HCT116 (cell line): ENCODE results near the gene PLA2G4B. TPM values are rescaled to one million over a fixed set of nuclear protein-coding genes. Genes with fewer than 3 reads are reported as not detected.

ENCODE experiments used
- ATAC-seq: fragments of 200-7000 bp; cut with Tn5 transposase; 2 replicates; pipeline ENCODE4 v1.9.1; 2020; ENCODE audit warnings: mild to moderate bottlenecking, moderate library complexity
- BruUV-seq: library from RNA; stranded (reverse); fragments of 400-500 nt; replicated peaks from 2 replicates; lab custom pipeline; 2021; lab: Mats Ljungman, UMichigan
- CTCF ChIA-PET: fragments of 300-600 bp; sonication (Branson Sonifier 250); formaldehyde crosslinking; loops from one replicate; lab custom pipeline; 2021; ENCODE audit warnings: antibody characterized with exemption; lab: Charles Lee
- POLR2A ChIA-PET: fragments of 300-600, 350-600 bp; sonication (Branson Sonifier 250); formaldehyde crosslinking; loops from one replicate; lab custom pipeline; 2021; ENCODE audit warnings: antibody characterized with exemption; lab: Charles Lee
- RAD21 ChIA-PET, 2 experiments: fragments of 300-600 bp; sonication (Branson Sonifier 250); formaldehyde crosslinking; loops; one replicate each; lab custom pipeline; 2023; ENCODE audit warnings: low total read pairs in 2 of 2; ENCODE audit not compliant: uncharacterized antibody in 2 of 2, unreplicated experiment in 2 of 2, low non-redundant PET in 1 of 2; lab: Charles Lee
- DNase-seq: peaks from one replicate; pipeline ENCODE4 v3.0.0-alpha.2; 2010; ENCODE audit warnings: low read depth, low spot score
- H2AFZ ChIP-seq: fragments of 200-600 bp; shearing (Covaris generic), sonication (generic); 2 replicates; pipeline ENCODE4 v1.6.1; 2017; ENCODE audit warnings: low read depth, mixed run types, mixed read lengths, antibody characterized with exemption, low read length; ENCODE audit not compliant: poor library complexity, severe bottlenecking
- H3K27ac ChIP-seq: 2 replicates; pipeline ENCODE4 v1.5.1; 2012; ENCODE audit warnings: low read depth, low read length
- H3K27me3 ChIP-seq: fragments of 200-600 bp; sonication (generic); 2 replicates; pipeline ENCODE4 v1.6.1; 2016; ENCODE audit warnings: mixed run types, low read length, mixed read lengths; ENCODE audit not compliant: insufficient read depth
- H3K36me3 ChIP-seq, 2 experiments: fragments of 200-500 bp in 1 of 2; fragments of 200-600 bp in 1 of 2; sonication (Bioruptor generic) in 1 of 2; sonication (generic) in 1 of 2; 2 replicates each; pipeline versions ENCODE4 v1.5.1 to v1.6.1; 2014 to 2016; ENCODE audit warnings: low read length in 2 of 2, inconsistent platforms in 1 of 2, mixed read lengths in 1 of 2, mixed run types in 1 of 2; ENCODE audit not compliant: insufficient read depth in 2 of 2, control insufficient read depth in 1 of 2
- H3K4me1 ChIP-seq, 2 experiments: fragments of 200-600 bp in 1 of 2; sonication (generic) in 1 of 2; 2 replicates each; pipeline versions ENCODE4 v1.5.1 to v1.6.1; 2012 to 2017; ENCODE audit warnings: low read length in 2 of 2, inconsistent platforms in 1 of 2, mild to moderate bottlenecking in 1 of 2, mixed read lengths in 1 of 2, mixed run types in 1 of 2, moderate library complexity in 1 of 2; ENCODE audit not compliant: insufficient read depth in 2 of 2, control insufficient read depth in 1 of 2
- H3K4me2 ChIP-seq: fragments of 200-600 bp; sonication (generic); 2 replicates; pipeline ENCODE4 v1.6.1; 2017; ENCODE audit warnings: mixed run types, low read length, mixed read lengths
- H3K4me3 ChIP-seq, 2 experiments: fragments of 200-600 bp in 1 of 2; sonication (generic) in 1 of 2; replicated peaks in 1 of 2; 2 replicates each; pipeline ENCODE4 v1.5.1; 2011 to 2016; ENCODE audit warnings: low read length in 2 of 2, control low read depth in 1 of 2, low read depth in 1 of 2, mild to moderate bottlenecking in 1 of 2, mixed read lengths in 1 of 2, mixed run types in 1 of 2
- H3K79me2 ChIP-seq: fragments of 200-600 bp; sonication (generic); 2 replicates; pipeline ENCODE4 v1.6.1; 2017; ENCODE audit warnings: mild to moderate bottlenecking, mixed run types, low read length, moderate library complexity, mixed read lengths; ENCODE audit not compliant: insufficient read depth
- H3K9ac ChIP-seq: fragments of 200-600 bp; sonication (generic); 2 replicates; pipeline ENCODE4 v1.6.1; 2016; ENCODE audit warnings: low read length, mixed read lengths
- H3K9me2 ChIP-seq: fragments of 200-600 bp; sonication (generic), shearing (Covaris generic); 2 replicates; pipeline ENCODE4 v1.6.1; 2017; ENCODE audit warnings: mixed run types, mild to moderate bottlenecking, moderate library complexity; ENCODE audit not compliant: insufficient read depth
- H3K9me3 ChIP-seq, 2 experiments: fragments of 200-500 bp in 1 of 2; fragments of 200-600 bp in 1 of 2; sonication (Bioruptor generic) in 1 of 2; sonication (generic) in 1 of 2; 2 replicates each; pipeline ENCODE4 v1.6.1; 2014 to 2017; ENCODE audit warnings: low read length in 2 of 2, mixed read lengths in 2 of 2, inconsistent platforms in 1 of 2, low read depth in 1 of 2, mild to moderate bottlenecking in 1 of 2, mixed run types in 1 of 2, moderate library complexity in 1 of 2; ENCODE audit not compliant: control insufficient read depth in 1 of 2, insufficient read depth in 1 of 2
- H4K20me1 ChIP-seq: fragments of 200-600 bp; sonication (generic), shearing (Covaris generic); 2 replicates; pipeline ENCODE4 v1.6.1; 2017; ENCODE audit warnings: mixed run types, mild to moderate bottlenecking, moderate library complexity; ENCODE audit not compliant: insufficient read depth
- ATF3 ChIP-seq: IDR thresholded peaks from 2 replicates; pipeline ENCODE4 v1.6.1; 2012
- CEBPB ChIP-seq: IDR thresholded peaks from 2 replicates; pipeline ENCODE4 v1.6.1; 2012; ENCODE audit warnings: low read depth
- EZH2phosphoT487 ChIP-seq: fragments of 200-600 bp; IDR thresholded peaks from 2 replicates; pipeline ENCODE4 v1.6.1; 2018; ENCODE audit warnings: antibody characterized with exemption, borderline replicate concordance
- FOSL1 ChIP-seq: IDR thresholded peaks from 2 replicates; pipeline ENCODE4 v1.6.1; 2012; ENCODE audit warnings: low read depth
- JUND ChIP-seq: IDR thresholded peaks from 2 replicates; pipeline ENCODE4 v1.6.1; 2012
- MAX ChIP-seq: IDR thresholded peaks from 2 replicates; pipeline ENCODE4 v1.6.1; 2012
- POLR2A ChIP-seq: IDR thresholded peaks from 2 replicates; pipeline ENCODE4 v1.7.0; 2011; ENCODE audit warnings: borderline replicate concordance; ENCODE audit not compliant: insufficient read depth, insufficient read length; ENCODE audit errors: extremely low read depth
- SIN3A ChIP-seq: IDR thresholded peaks from 2 replicates; pipeline ENCODE4 v1.6.1; 2012; ENCODE audit warnings: low read depth
- SP1 ChIP-seq: IDR thresholded peaks from 2 replicates; pipeline ENCODE4 v1.6.1; 2012; ENCODE audit warnings: low read depth
- SRF ChIP-seq: IDR thresholded peaks from 2 replicates; pipeline ENCODE4 v1.6.1; 2012; ENCODE audit warnings: low read depth
- TCF7L2 ChIP-seq: IDR thresholded peaks from 2 replicates; pipeline ENCODE4 v1.7.0; 2011; ENCODE audit warnings: borderline replicate concordance, inconsistent platforms; ENCODE audit not compliant: insufficient read depth, insufficient read length; ENCODE audit errors: extremely low read depth
- YY1 ChIP-seq: IDR thresholded peaks from 2 replicates; pipeline ENCODE4 v1.6.1; 2011; ENCODE audit warnings: low read length, low read depth, moderate library complexity, mild to moderate bottlenecking; ENCODE audit not compliant: insufficient replicate concordance; ENCODE audit errors: extremely low read depth
- ZBTB33 ChIP-seq: IDR thresholded peaks from 2 replicates; pipeline ENCODE4 v1.6.1; 2011; ENCODE audit warnings: mild to moderate bottlenecking, low read length, moderate library complexity; ENCODE audit not compliant: insufficient replicate concordance; ENCODE audit errors: extremely low read depth
- ZFX ChIP-seq: fragments of 450-650 bp; IDR thresholded peaks from 2 replicates; pipeline ENCODE4 v1.6.1; 2017
- ZNF274 ChIP-seq: fragments of 200-500 bp; sonication (Bioruptor generic); IDR thresholded peaks from 2 replicates; pipeline ENCODE4 v1.6.1; 2014; ENCODE audit warnings: mild to moderate bottlenecking, low read depth, low read length, inconsistent platforms
- intact Hi-C: fragments of 100-400 bp; cut with micrococcal nuclease; formaldehyde crosslinking; loops from 2 replicates; pipeline ENCODE4 v1.10.0; 2022
- total RNA-seq: library from RNA; stranded (reverse); gene quantifications from one replicate; pipeline ENCODE4 v1.2.1, GENCODE V29; 2021; ENCODE audit not compliant: unreplicated experiment
- TF ChIP-seq, protein P1 (sequence below): IDR thresholded peaks from 2 replicates; pipeline ENCODE4 v1.6.1; 2012; ENCODE audit warnings: low read depth
- TF ChIP-seq, protein P2 (sequence below), 3 experiments: fragments of 200-600 bp in 1 of 3; sonication (generic) in 1 of 3; IDR thresholded peaks in 2 of 3; conservative IDR thresholded peaks in 1 of 3; 2 replicates each; pipeline ENCODE4 v1.5.1; 2012 to 2017; ENCODE audit warnings: low read depth in 2 of 3, low read length in 2 of 3, antibody characterized with exemption in 1 of 3, borderline replicate concordance in 1 of 3, control low read depth in 1 of 3, mild to moderate bottlenecking in 1 of 3, mixed read lengths in 1 of 3, mixed run types in 1 of 3, moderate library complexity in 1 of 3; ENCODE audit not compliant: insufficient read depth in 1 of 3

PLA2G4B gene
- total RNA-seq, 1 experiment from 2014 or later: 4.7 TPM

- ChIA-PET CTCF (interaction anchor here (0.7 to 5.7 kb wide), 5 partner anchors 37 to 432 kb away, joined by 4 to 125 read pairs (median 6); partner anchors contain the start of gene MAPKBP1), RAD21 (interaction anchor here (0.8 to 2.5 kb wide), 4 partner anchors 35 to 344 kb away, joined by 3 to 15 read pairs (median 8); partner anchors contain the start of gene MAPKBP1 (in 2 of the 2)), POLR2A (interaction anchor here (2.5 kb wide), 1 partner anchor 36 kb away, joined by 12 read pairs; the partner anchor contains the start of gene MAPKBP1)
- no peak overlapping the region for H3K27ac ChIP-seq
- H3K9me3 ChIP-seq: no peaks in the 10 kb centered on the region
- no peaks in the 10 kb centered on the region for H4K20me1 ChIP-seq
- no TSS peak for BruUV-seq
- no peak overlapping the region for H2AFZ ChIP-seq
- intact Hi-C loops: loop anchor here (2.0 kb wide), 1 partner anchor 113 kb away; no protein-coding TSS in a partner anchor
- no peak overlapping the region for H3K4me2 ChIP-seq
- H3K9ac ChIP-seq: no peak overlapping the region
- H3K27me3 ChIP-seq: no peaks in the 10 kb centered on the region
- no peaks in the 10 kb centered on the region for H3K9me2 ChIP-seq
- no peak for DNase-seq
- no peaks in the 10 kb centered on the region; a peak in 1 of 4 replicates for H3K36me3 ChIP-seq
- TF ChIP-seq TCF7L2 (no peak), POLR2A (no peak), SP1 (no peak), MAX (no peak), EZH2phosphoT487 (no peak), ZFX (no peak), ATF3 (no peak), YY1 (no peak), SRF (no peak), ZBTB33 (no peak), JUND (no peak), FOSL1 (no peak), ZNF274 (no peak), CEBPB (no peak), SIN3A (no peak)
- TF ChIP-seq, protein P1, sequence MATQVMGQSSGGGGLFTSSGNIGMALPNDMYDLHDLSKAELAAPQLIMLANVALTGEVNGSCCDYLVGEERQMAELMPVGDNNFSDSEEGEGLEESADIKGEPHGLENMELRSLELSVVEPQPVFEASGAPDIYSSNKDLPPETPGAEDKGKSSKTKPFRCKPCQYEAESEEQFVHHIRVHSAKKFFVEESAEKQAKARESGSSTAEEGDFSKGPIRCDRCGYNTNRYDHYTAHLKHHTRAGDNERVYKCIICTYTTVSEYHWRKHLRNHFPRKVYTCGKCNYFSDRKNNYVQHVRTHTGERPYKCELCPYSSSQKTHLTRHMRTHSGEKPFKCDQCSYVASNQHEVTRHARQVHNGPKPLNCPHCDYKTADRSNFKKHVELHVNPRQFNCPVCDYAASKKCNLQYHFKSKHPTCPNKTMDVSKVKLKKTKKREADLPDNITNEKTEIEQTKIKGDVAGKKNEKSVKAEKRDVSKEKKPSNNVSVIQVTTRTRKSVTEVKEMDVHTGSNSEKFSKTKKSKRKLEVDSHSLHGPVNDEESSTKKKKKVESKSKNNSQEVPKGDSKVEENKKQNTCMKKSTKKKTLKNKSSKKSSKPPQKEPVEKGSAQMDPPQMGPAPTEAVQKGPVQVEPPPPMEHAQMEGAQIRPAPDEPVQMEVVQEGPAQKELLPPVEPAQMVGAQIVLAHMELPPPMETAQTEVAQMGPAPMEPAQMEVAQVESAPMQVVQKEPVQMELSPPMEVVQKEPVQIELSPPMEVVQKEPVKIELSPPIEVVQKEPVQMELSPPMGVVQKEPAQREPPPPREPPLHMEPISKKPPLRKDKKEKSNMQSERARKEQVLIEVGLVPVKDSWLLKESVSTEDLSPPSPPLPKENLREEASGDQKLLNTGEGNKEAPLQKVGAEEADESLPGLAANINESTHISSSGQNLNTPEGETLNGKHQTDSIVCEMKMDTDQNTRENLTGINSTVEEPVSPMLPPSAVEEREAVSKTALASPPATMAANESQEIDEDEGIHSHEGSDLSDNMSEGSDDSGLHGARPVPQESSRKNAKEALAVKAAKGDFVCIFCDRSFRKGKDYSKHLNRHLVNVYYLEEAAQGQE: no peak
- TF ChIP-seq, protein P2, sequence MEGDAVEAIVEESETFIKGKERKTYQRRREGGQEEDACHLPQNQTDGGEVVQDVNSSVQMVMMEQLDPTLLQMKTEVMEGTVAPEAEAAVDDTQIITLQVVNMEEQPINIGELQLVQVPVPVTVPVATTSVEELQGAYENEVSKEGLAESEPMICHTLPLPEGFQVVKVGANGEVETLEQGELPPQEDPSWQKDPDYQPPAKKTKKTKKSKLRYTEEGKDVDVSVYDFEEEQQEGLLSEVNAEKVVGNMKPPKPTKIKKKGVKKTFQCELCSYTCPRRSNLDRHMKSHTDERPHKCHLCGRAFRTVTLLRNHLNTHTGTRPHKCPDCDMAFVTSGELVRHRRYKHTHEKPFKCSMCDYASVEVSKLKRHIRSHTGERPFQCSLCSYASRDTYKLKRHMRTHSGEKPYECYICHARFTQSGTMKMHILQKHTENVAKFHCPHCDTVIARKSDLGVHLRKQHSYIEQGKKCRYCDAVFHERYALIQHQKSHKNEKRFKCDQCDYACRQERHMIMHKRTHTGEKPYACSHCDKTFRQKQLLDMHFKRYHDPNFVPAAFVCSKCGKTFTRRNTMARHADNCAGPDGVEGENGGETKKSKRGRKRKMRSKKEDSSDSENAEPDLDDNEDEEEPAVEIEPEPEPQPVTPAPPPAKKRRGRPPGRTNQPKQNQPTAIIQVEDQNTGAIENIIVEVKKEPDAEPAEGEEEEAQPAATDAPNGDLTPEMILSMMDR (IDR thresholded peaks at IDR 0.05 in 2 of 3, conservative IDR thresholded peaks at IDR 0.05 in 1 of 3; ENCODE audit: borderline replicate concordance in 1 of 3, insufficient read depth in 1 of 3, low read depth in 2 of 3, low read length in 2 of 3): no peak
- H3K4me1 ChIP-seq: peaks cover 12 to 21% of the 10 kb centered on the region in 2 experiments; a peak in 3 of 4 replicates
- ATAC-seq: no peak
- H3K4me3 ChIP-seq: no peak overlapping the region
- H3K79me2 ChIP-seq: no peaks in the 10 kb centered on the region
Measured at GRCh38 chr15:41809526-41810220, 29.0 kb upstream of the PLA2G4B start.
